ENCODE results near the gene CPAMD8. TPM values are rescaled to one million over a fixed set of nuclear protein-coding genes. Genes with fewer than 3 reads are reported as not detected.

CPAMD8 gene
- total RNA-seq, 2 donors from 2014 or later = 5.5 to 21.4 TPM

DNA sequence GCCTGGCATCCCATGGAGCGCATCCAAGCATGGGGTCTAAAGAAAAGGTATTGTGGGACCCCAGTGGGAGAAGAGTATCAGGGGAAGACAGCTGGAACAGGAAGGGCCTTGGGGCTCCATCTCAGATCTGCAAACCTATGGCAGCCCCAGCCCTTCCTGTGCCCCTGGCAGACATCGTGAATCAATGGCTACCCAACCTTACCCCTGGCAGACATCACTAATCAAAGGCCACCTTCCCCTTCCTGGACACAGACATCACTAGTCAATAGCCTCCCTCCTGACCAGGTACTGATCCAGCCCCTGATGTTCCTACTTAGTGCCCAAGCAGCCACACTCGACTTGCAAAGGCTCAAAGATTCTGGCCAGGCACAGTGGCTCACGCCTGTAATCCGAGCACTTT, 122.0 kb downstream of the CPAMD8 start:
- no peaks in the 10 kb centered on the region for H3K36me3 ChIP-seq
- no peaks in the 10 kb centered on the region for H3K27me3 ChIP-seq
- no peak overlapping the region for H3K27ac ChIP-seq
- no peaks in the 10 kb centered on the region for H3K9me3 ChIP-seq
- TF ChIP-seq, protein P1, sequence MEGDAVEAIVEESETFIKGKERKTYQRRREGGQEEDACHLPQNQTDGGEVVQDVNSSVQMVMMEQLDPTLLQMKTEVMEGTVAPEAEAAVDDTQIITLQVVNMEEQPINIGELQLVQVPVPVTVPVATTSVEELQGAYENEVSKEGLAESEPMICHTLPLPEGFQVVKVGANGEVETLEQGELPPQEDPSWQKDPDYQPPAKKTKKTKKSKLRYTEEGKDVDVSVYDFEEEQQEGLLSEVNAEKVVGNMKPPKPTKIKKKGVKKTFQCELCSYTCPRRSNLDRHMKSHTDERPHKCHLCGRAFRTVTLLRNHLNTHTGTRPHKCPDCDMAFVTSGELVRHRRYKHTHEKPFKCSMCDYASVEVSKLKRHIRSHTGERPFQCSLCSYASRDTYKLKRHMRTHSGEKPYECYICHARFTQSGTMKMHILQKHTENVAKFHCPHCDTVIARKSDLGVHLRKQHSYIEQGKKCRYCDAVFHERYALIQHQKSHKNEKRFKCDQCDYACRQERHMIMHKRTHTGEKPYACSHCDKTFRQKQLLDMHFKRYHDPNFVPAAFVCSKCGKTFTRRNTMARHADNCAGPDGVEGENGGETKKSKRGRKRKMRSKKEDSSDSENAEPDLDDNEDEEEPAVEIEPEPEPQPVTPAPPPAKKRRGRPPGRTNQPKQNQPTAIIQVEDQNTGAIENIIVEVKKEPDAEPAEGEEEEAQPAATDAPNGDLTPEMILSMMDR (IDR thresholded peaks at IDR 0.05) = no peak
- no peak overlapping the region for H3K4me3 ChIP-seq
- no peak for DNase-seq (ENCODE audit: low spot score)
- no peaks in the 10 kb centered on the region for H3K4me1 ChIP-seq

DNA sequence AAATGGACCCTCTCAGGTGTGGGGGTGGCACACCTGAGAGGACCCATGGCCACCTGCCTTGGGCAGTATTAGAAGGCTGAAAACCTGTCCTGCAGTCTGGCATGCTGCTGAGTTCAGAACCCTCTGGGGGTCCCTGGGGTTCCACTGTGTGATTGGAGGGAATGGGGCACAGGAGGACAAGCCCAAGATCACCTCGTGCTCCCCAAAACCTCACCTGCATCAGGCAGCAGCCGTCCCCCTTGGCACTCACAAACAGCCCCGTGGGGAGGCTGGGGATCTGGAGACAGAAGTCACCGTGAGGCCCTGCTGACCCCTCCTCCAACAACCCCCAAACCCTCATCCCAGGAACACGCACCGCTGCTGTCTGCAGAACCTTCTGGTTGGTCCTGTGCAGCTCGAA, 123.3 kb downstream of the CPAMD8 start:
- Histone ChIP-seq H3K36me3 (no peaks in the 10 kb centered on the region), H3K27ac (no peak overlapping the region), H3K9me3 (no peaks in the 10 kb centered on the region), H3K27me3 (no peaks in the 10 kb centered on the region), H3K4me3 (no peak overlapping the region), H3K4me1 (no peaks in the 10 kb centered on the region)
- no peak for DNase-seq (ENCODE audit: low spot score)
- TF ChIP-seq, protein P1 (IDR thresholded peaks at IDR 0.05) = no peak

DNA sequence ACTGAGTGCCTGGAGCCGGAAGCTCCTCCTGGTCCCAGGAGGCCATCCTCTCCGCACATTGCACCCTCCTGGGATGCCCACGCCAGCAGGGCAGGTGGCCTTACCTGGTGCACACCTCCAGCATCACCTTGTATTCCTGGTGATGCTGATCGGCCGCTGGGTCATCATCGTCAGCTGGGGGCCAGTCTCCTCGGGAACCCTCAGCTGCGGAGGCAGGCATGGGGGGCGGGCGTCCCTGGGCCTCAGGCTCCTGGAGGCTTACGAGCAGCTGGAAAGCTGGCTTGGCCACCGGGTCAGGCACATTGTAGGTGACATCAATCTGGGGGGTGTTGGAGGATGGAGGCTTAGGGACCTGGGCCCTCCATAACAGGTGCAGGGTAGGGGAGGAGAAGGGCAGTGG, 124.1 kb downstream of the CPAMD8 start:
- DNase-seq (ENCODE audit: low spot score) = no peak
- H3K27ac ChIP-seq = no peak overlapping the region
- H3K27me3 ChIP-seq = no peaks in the 10 kb centered on the region
- H3K4me1 ChIP-seq = no peaks in the 10 kb centered on the region
- TF ChIP-seq, protein P1 (IDR thresholded peaks at IDR 0.05) = no peak
- H3K9me3 ChIP-seq = no peaks in the 10 kb centered on the region
- H3K36me3 ChIP-seq = no peaks in the 10 kb centered on the region
- H3K4me3 ChIP-seq = no peak overlapping the region

DNA sequence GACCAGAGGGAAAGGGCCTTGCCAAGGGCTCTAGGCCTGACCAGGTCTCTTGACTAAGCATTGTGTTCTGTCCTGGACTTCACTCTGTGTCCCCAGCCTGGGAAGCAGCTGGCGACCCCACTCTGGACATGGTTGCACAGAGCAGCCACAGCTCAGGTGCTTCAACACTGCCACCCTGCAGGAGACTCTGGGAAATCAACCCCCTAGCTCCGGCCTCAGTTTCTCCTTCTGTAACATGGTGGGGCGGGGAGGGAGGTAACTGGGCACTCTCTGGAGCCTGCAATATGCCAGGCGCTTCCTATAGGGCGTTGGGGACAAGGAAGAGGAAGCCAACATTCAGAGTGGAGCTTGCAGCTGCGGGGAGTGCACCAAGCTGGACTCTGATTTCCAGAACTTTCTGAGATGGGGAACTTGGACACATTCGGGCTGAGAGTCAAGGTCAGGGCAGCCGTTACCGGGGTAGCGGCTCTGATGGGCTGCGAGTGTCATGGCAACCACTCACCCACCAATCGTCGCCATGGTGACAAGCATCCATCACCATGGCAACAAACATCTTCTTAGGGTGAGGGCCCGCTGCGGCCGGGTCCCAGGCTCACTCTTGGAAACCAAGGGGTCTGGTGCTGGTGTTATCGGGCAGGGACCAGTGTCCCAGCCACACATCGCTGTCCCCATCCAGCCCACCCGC, 125.0 kb downstream of the CPAMD8 start:
- no peaks in the 10 kb centered on the region for H3K27me3 ChIP-seq
- H3K36me3 ChIP-seq = no peaks in the 10 kb centered on the region
- DNase-seq (ENCODE audit: low spot score) = no peak
- no peak overlapping the region for H3K4me3 ChIP-seq
- H3K9me3 ChIP-seq = no peaks in the 10 kb centered on the region
- TF ChIP-seq, protein P1 (IDR thresholded peaks at IDR 0.05) = no peak
- no peak overlapping the region for H3K27ac ChIP-seq
- H3K4me1 ChIP-seq = peaks cover 0 to under 1% of the 10 kb centered on the region in 2 donors

DNA sequence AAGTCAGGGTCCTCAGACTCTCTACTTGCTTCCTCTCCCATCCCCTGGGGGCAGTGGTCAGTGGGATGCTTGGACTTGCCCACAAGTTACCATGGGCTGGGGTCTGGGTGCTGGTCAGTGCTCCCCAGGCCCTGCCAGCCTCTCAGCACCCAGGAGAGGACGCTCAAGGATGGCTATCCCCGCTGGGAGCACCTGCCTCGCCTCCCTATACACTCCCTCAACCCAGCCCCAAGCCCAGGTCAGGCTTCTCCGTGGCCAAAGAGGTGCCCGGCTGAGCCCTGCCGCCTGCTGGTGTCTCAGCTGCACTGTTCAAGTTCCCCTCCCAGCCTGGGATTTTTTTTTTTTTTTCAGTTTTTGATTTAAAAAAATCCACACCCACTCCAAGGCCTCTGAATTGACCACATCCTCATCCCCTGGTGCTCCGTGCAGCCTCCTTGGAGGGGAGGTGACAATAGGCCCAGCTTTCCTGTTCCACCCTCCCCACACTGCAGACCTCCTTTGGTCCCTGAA, 127.0 kb downstream of the CPAMD8 start:
- no peak for DNase-seq (ENCODE audit: low spot score)
- no peaks in the 10 kb centered on the region for H3K36me3 ChIP-seq
- no peaks in the 10 kb centered on the region for H3K27me3 ChIP-seq
- peaks cover 0 to 12% of the 10 kb centered on the region in 2 donors for H3K4me1 ChIP-seq
- no peak overlapping the region for H3K4me3 ChIP-seq
- H3K9me3 ChIP-seq = no peaks in the 10 kb centered on the region
- H3K27ac ChIP-seq = no peak overlapping the region
- TF ChIP-seq, protein P1 (IDR thresholded peaks at IDR 0.05) = peak in 1 of 2 donors; percentile 62

Data from right atrium auricular region (tissue), 2 donors.